ENCODE measurements around the gene RIPPLY2. TPM values are rescaled to one million over a fixed set of nuclear protein-coding genes. Genes with fewer than 3 reads are reported as not detected.
A peak's percentile ranks its signal among the peaks of the same experiment; 100 is the strongest.
"Not testable (repeated sequence)": the region's sequence is repeated elsewhere in the genome, so short reads cannot be mapped to it uniquely, and the experiment has no call there.

The RIPPLY2 gene, protein sequence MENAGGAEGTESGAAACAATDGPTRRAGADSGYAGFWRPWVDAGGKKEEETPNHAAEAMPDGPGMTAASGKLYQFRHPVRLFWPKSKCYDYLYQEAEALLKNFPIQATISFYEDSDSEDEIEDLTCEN
- not detected for total RNA-seq

DNA sequence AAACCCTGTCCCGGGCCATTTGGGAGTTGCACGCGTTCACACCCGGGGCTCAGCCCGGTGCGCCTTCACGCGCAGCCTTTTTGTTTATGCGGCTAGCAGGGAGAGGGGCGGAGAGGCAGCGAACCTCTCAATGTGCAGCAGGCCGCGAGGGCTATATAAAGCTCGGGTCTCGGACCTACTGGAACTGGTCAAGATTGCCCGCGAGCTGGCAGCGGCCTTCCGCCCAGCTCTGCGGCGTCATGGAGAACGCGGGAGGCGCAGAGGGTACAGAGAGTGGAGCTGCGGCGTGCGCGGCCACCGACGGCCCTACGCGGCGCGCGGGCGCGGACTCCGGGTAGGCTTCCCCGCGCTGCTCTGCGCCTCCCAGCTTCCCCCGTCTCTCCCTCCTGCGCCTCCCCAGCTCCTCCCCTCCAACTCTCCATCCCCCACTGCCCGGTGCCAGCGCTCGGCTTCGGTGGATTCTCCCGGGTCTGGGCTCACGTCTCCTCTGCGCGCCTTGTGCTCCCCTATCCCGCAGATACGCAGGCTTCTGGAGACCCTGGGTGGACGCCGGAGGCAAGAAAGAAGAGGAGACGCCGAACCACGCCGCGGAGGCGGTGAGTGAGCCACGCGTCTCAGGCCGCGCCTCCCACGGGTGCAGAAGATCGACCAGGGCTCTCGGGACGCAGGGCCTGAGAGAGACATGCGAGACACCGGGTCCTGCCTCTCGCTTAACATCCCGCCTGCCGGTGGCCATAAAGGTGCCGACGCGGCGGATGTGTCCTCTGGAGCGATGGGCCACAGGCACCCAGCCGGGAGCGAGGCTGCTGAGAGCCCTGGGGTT lies at the start of gene RIPPLY2:
RIPPLY2 (plus strand) TSS at position 183 of the 823 bp plus-strand sequence; CDS start at position 240, 57 bp downstream.
- DNase-seq = peak in 1 of 3 donors; percentile 48
- Histone ChIP-seq H3K4me3 (peak within 1 kb of the TSS; percentile 17 to 53 (median 30)), H3K27me3 (no peaks in the 10 kb centered on the region), H3K36me3 (no peaks in the 10 kb centered on the region), H3K27ac (no peak within 1 kb of the TSS), H3K9me3 (no peaks in the 10 kb centered on the region), H3K4me1 (peaks cover 0 to 13% (median 6%) of the 10 kb centered on the region in 4 donors)
- TF ChIP-seq CTCF (IDR thresholded peaks at IDR 0.05) (no peak), POLR2A (IDR thresholded peaks at IDR 0.05) (no peak)

GRCh38 chr6:83803492-83803891 lies 49.7 kb upstream of the RIPPLY2 start:
- DNase-seq, H3K4me1 ChIP-seq, H3K27ac ChIP-seq, H3K4me3 ChIP-seq, H3K36me3 ChIP-seq, H3K27me3 ChIP-seq, H3K9me3 ChIP-seq: not testable (repeated sequence)

GRCh38 chr6:83804886-83805285 lies 48.3 kb upstream of the RIPPLY2 start:
- H3K27ac ChIP-seq = no peak overlapping the region
- no peaks in the 10 kb centered on the region for H3K4me1 ChIP-seq
- DNase-seq = no peak
- H3K27me3 ChIP-seq = no peaks in the 10 kb centered on the region
- TF ChIP-seq POLR2A (IDR thresholded peaks at IDR 0.05) = no peak
- H3K36me3 ChIP-seq = no peaks in the 10 kb centered on the region
- no peak overlapping the region for H3K4me3 ChIP-seq
- H3K9me3 ChIP-seq = no peaks in the 10 kb centered on the region

GRCh38 chr6:83808005-83808404 lies 45.2 kb upstream of the RIPPLY2 start:
- no peak for TF ChIP-seq POLR2A (IDR thresholded peaks at IDR 0.05)
- TF ChIP-seq CTCF (IDR thresholded peaks at IDR 0.05) = no peak
- Histone ChIP-seq H3K4me1 (no peaks in the 10 kb centered on the region), H3K4me3 (no peak overlapping the region), H3K36me3 (no peaks in the 10 kb centered on the region), H3K9me3 (no peaks in the 10 kb centered on the region), H3K27me3 (no peaks in the 10 kb centered on the region), H3K27ac (no peak overlapping the region)
- no peak for DNase-seq

DNA sequence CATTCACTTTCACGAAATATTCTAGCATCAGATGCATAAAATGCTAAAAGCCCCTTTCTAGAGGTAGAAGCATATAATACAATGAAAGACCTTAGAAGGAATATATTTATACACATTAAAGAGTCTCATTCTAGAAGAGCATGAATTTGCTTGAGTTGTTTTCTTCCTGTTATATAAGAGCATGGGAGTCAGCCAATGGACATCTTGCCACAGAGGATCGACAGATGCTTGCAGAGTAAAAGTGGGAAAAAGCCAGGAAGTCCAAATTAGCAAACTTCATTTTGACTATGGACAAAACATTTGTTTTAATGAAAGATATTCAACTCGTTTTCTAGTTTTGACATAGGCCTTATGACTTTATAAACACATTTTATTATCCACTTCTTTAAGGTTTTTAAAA lies 44.2 kb upstream of the RIPPLY2 start:
- Histone ChIP-seq H3K36me3 (no peaks in the 10 kb centered on the region), H3K27me3 (no peaks in the 10 kb centered on the region), H3K4me1 (no peaks in the 10 kb centered on the region), H3K27ac (no peak overlapping the region), H3K4me3 (no peak overlapping the region), H3K9me3 (no peaks in the 10 kb centered on the region)
- DNase-seq = no peak
- no peak for TF ChIP-seq POLR2A (IDR thresholded peaks at IDR 0.05)
- no peak for TF ChIP-seq CTCF (IDR thresholded peaks at IDR 0.05)

GRCh38 chr6:83812595-83812994 lies 40.6 kb upstream of the RIPPLY2 start:
- Histone ChIP-seq H3K4me3 (no peak overlapping the region), H3K4me1 (no peaks in the 10 kb centered on the region), H3K27me3 (no peaks in the 10 kb centered on the region), H3K9me3 (no peaks in the 10 kb centered on the region), H3K27ac (no peak overlapping the region), H3K36me3 (no peaks in the 10 kb centered on the region)
- no peak for TF ChIP-seq CTCF (IDR thresholded peaks at IDR 0.05)
- no peak for TF ChIP-seq POLR2A (IDR thresholded peaks at IDR 0.05)
- no peak for DNase-seq
